ENCODE measurements around the gene NUP37. TPM values are rescaled to one million over a fixed set of nuclear protein-coding genes. Genes with fewer than 3 reads are reported as not detected.

Gene NUP37
- total RNA-seq, 1 donor from 2014 or later: 39.2 TPM

DNA sequence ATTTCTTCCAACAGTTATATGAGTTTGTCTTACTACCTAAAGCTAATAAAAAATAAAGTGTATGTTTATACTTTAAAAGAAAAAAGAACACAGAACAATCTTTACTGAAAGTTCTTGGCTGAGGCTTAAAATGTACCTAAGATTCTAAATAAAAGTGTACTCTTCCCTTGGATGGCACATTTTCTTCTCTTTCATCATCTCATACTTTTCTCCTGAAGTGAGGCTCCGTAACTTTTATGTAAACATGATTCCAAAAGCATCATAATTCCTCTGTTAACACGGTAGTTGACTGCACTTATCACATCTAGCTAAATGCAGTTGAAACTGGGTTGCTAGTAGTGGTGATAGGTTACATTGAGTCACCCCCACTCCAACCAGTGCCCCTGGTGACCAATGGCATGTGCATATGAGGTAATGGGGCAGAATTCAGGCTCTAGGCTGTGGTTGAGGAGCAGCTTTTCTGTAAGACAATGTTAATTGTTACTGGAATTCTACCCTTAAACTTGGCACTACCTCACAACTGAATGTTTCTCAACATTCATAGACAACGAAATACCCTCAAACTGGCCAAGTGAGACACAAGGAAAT, 96.5 kb downstream of the NUP37 start:
- Mint-ChIP-seq H3K36me3 (peaks cover 4% of the 10 kb centered on the region), H3K4me1 (ENCODE audit: unreplicated experiment) (no peaks in the 10 kb centered on the region), H3K27ac (no peak overlapping the region), H3K27me3 (no peaks in the 10 kb centered on the region), H3K4me3 (no peak overlapping the region), H3K9me3 (no peaks in the 10 kb centered on the region)
- TF ChIP-seq, protein P1, sequence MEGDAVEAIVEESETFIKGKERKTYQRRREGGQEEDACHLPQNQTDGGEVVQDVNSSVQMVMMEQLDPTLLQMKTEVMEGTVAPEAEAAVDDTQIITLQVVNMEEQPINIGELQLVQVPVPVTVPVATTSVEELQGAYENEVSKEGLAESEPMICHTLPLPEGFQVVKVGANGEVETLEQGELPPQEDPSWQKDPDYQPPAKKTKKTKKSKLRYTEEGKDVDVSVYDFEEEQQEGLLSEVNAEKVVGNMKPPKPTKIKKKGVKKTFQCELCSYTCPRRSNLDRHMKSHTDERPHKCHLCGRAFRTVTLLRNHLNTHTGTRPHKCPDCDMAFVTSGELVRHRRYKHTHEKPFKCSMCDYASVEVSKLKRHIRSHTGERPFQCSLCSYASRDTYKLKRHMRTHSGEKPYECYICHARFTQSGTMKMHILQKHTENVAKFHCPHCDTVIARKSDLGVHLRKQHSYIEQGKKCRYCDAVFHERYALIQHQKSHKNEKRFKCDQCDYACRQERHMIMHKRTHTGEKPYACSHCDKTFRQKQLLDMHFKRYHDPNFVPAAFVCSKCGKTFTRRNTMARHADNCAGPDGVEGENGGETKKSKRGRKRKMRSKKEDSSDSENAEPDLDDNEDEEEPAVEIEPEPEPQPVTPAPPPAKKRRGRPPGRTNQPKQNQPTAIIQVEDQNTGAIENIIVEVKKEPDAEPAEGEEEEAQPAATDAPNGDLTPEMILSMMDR (conservative IDR thresholded peaks at IDR 0.05): no peak
- no peak for DNase-seq (ENCODE audit: extremely low spot score, unreplicated experiment)

Other genes with a start within 250 kb of the NUP37 start
- 12.5 and 20.6 TPM in 2 replicates for gene DRAM1, start 242.5 kb downstream of the NUP37 start, total RNA-seq (ENCODE audit: low replicate concordance)
- 19.2 and 21.1 TPM in 2 replicates for gene WASHC3, start 58.1 kb downstream of the NUP37 start, total RNA-seq (ENCODE audit: low replicate concordance)
- gene PARPBP, start 69 bp upstream of the NUP37 start, total RNA-seq (ENCODE audit: low replicate concordance): 6.2 and 19.0 TPM in 2 replicates
- gene PMCH, start 77.7 kb upstream of the NUP37 start, total RNA-seq (ENCODE audit: low replicate concordance): not detected in 2 replicates